H1 (cell line): ENCODE measurements around the gene DENND2A. TPM values are rescaled to one million over a fixed set of nuclear protein-coding genes. Genes with fewer than 3 reads are reported as not detected.
"Not testable (repeated sequence)": the region's sequence is repeated elsewhere in the genome, so short reads cannot be mapped to it uniquely, and the experiment has no call there.

Source experiments
- CTCF ChIA-PET: fragments of 300-600 bp; sonication (Branson Sonifier 250); formaldehyde crosslinking; loops from one replicate; lab custom pipeline; 2021; ENCODE audit not compliant: partially characterized antibody; lab: Charles Lee
- POLR2A ChIA-PET: fragments of 300-600 bp; sonication (Branson Sonifier 250); formaldehyde crosslinking; loops from one replicate; lab custom pipeline; 2021; ENCODE audit warnings: inconsistent platforms; ENCODE audit not compliant: partially characterized antibody; lab: Charles Lee
- DNase-seq, 2 experiments: peaks; one replicate each; pipeline versions ENCODE4 v3.0.0 to v3.0.0-alpha.2; 2010 to 2022; ENCODE audit warnings: low spot score in 2 of 2, low read depth in 1 of 2, mixed read lengths in 1 of 2
- FAIRE-seq: peaks from 2 replicates; lab custom pipeline; 2011; peaks lifted over from hg19 to GRCh38; lab: Jason Lieb, UNC
- H2AFZ ChIP-seq: 2 replicates; pipeline ENCODE4 v1.8.1; 2012; ENCODE audit warnings: low read length, inconsistent platforms
- H2AK5ac ChIP-seq: 2 replicates; pipeline ENCODE4 v1.6.1; 2013; ENCODE audit warnings: low read depth, low read length
- H2BK120ac ChIP-seq: replicated peaks from 2 replicates; pipeline ENCODE3; 2013; ENCODE audit warnings: low read depth, low read length, inconsistent platforms
- H2BK12ac ChIP-seq: 2 replicates; pipeline ENCODE4 v1.6.1; 2013; ENCODE audit warnings: low read depth, low read length
- H2BK15ac ChIP-seq: 2 replicates; pipeline ENCODE4 v1.6.1; 2013; ENCODE audit warnings: low read length
- H2BK20ac ChIP-seq: 2 replicates; pipeline ENCODE4 v1.6.1; 2013; ENCODE audit warnings: low read length
- H2BK5ac ChIP-seq: 2 replicates; pipeline ENCODE4 v1.6.1; 2013; ENCODE audit warnings: low read depth, low read length
- H3K14ac ChIP-seq: 2 replicates; pipeline ENCODE4 v1.6.1; 2013; ENCODE audit warnings: inconsistent platforms; ENCODE audit not compliant: insufficient read length
- H3K18ac ChIP-seq: 2 replicates; pipeline ENCODE4 v1.6.1; 2013; ENCODE audit warnings: low read length; ENCODE audit errors: extremely low read depth
- H3K23ac ChIP-seq: 2 replicates; pipeline ENCODE4 v1.6.1; 2013; ENCODE audit warnings: inconsistent platforms; ENCODE audit not compliant: insufficient read length
- H3K23me2 ChIP-seq: 2 replicates; pipeline ENCODE4 v1.6.1; 2013; ENCODE audit warnings: low read depth, low read length
- H3K27ac ChIP-seq: 2 replicates; pipeline ENCODE4 v1.6.1; 2011; ENCODE audit warnings: low read depth, low read length, inconsistent platforms
- H3K27me3 ChIP-seq, 4 experiments: replicated peaks in 1 of 4; 1 replicate in 1 of 4; 2 replicates in 3 of 4; pipeline versions ENCODE4 v1.6.1 to v1.8.1; 2011 to 2013; ENCODE audit warnings: low read length in 3 of 4, mild to moderate bottlenecking in 3 of 4, inconsistent platforms in 2 of 4, mixed read lengths in 2 of 4, moderate library complexity in 1 of 4; ENCODE audit not compliant: control insufficient read depth in 3 of 4, insufficient read depth in 3 of 4; ENCODE audit errors: extremely low read depth in 1 of 4
- H3K36me3 ChIP-seq, 4 experiments: 2 replicates each; pipeline versions ENCODE4 v1.6.1 to v1.8.1; 2011 to 2013; ENCODE audit warnings: mild to moderate bottlenecking in 4 of 4, low read length in 3 of 4, moderate library complexity in 2 of 4, control low read depth in 1 of 4, inconsistent platforms in 1 of 4; ENCODE audit not compliant: insufficient read depth in 4 of 4, control insufficient read depth in 2 of 4
- H3K4ac ChIP-seq: replicated peaks from 2 replicates; pipeline ENCODE3; 2013; ENCODE audit warnings: low read length, low read depth, mixed read lengths, inconsistent platforms; ENCODE audit not compliant: insufficient read length
- H3K4me1 ChIP-seq, 4 experiments: replicated peaks in 1 of 4; 1 replicate in 1 of 4; 2 replicates in 3 of 4; pipeline versions ENCODE4 v1.6.1 to v1.8.1; 2011 to 2013; ENCODE audit warnings: low read length in 3 of 4, inconsistent platforms in 2 of 4, mixed read lengths in 1 of 4; ENCODE audit not compliant: insufficient read depth in 4 of 4, control insufficient read depth in 3 of 4
- H3K4me2 ChIP-seq, 2 experiments: 2 replicates each; pipeline versions ENCODE4 v1.6.1 to v1.8.1; 2011 to 2013; ENCODE audit warnings: low read depth in 2 of 2, low read length in 2 of 2, control low read depth in 1 of 2, inconsistent platforms in 1 of 2, mild to moderate bottlenecking in 1 of 2; ENCODE audit not compliant: insufficient read depth in 1 of 2
- H3K4me3 ChIP-seq, 4 experiments: fragments of 200-600, 300-600 bp in 1 of 4; sonication (generic), shearing (Covaris generic), sonication (Bioruptor Twin) in 1 of 4; 2 replicates each; pipeline versions ENCODE4 v1.5.1 to v1.8.1; 2011 to 2016; ENCODE audit warnings: low read length in 4 of 4, low read depth in 3 of 4, control low read depth in 2 of 4, inconsistent platforms in 2 of 4, mild to moderate bottlenecking in 2 of 4, mixed read lengths in 1 of 4, moderate library complexity in 1 of 4; ENCODE audit not compliant: insufficient read depth in 2 of 4; ENCODE audit errors: extremely low read depth in 1 of 4
- H3K56ac ChIP-seq: replicated peaks from 2 replicates; pipeline ENCODE3; 2013; ENCODE audit warnings: low read depth, mild to moderate bottlenecking, mixed read lengths, low read length, inconsistent platforms; ENCODE audit not compliant: insufficient read length
- H3K79me1 ChIP-seq: 2 replicates; pipeline ENCODE4 v1.6.1; 2013; ENCODE audit warnings: low read depth, low read length, control low read depth
- H3K79me2 ChIP-seq, 2 experiments: 2 replicates each; pipeline versions ENCODE4 v1.6.1 to v1.8.1; 2012 to 2013; ENCODE audit warnings: low read length in 2 of 2, mild to moderate bottlenecking in 2 of 2, inconsistent platforms in 1 of 2; ENCODE audit not compliant: insufficient read depth in 2 of 2, control insufficient read depth in 1 of 2
- H3K9ac ChIP-seq, 4 experiments: replicated peaks in 1 of 4; 1 replicate in 1 of 4; 2 replicates in 3 of 4; pipeline versions ENCODE4 v1.6.1 to v1.8.1; 2011 to 2013; ENCODE audit warnings: low read depth in 3 of 4, low read length in 3 of 4, control low read depth in 2 of 4, mild to moderate bottlenecking in 2 of 4, moderate library complexity in 2 of 4, inconsistent platforms in 1 of 4; ENCODE audit errors: extremely low read depth in 1 of 4
- H3K9me3 ChIP-seq, 2 experiments: 2 replicates each; pipeline versions ENCODE4 v1.6.1 to v1.8.1; 2012 to 2013; ENCODE audit warnings: mild to moderate bottlenecking in 2 of 2, moderate library complexity in 2 of 2, control low read depth in 1 of 2, inconsistent platforms in 1 of 2, low read depth in 1 of 2, low read length in 1 of 2, mixed read lengths in 1 of 2; ENCODE audit not compliant: insufficient read depth in 2 of 2
- H4K20me1 ChIP-seq, 2 experiments: replicated peaks in 1 of 2; 2 replicates each; pipeline versions ENCODE3 to v1.8.1; 2011 to 2013; ENCODE audit warnings: inconsistent platforms in 2 of 2, low read length in 2 of 2, mild to moderate bottlenecking in 1 of 2; ENCODE audit not compliant: insufficient read depth in 2 of 2, control insufficient read depth in 1 of 2
- H4K5ac ChIP-seq: 2 replicates; pipeline ENCODE4 v1.6.1; 2013; ENCODE audit warnings: low read length, low read depth, mixed read lengths, inconsistent platforms; ENCODE audit not compliant: insufficient read length
- H4K8ac ChIP-seq: 2 replicates; pipeline ENCODE4 v1.8.0; 2013; ENCODE audit warnings: mild to moderate bottlenecking, moderate library complexity, low read length, inconsistent platforms; ENCODE audit not compliant: insufficient read depth; ENCODE audit errors: extremely low read depth
- H4K91ac ChIP-seq: replicated peaks from 2 replicates; pipeline ENCODE3; 2013; ENCODE audit warnings: low read length, mixed read lengths, inconsistent platforms; ENCODE audit not compliant: insufficient read length
- ASH2L ChIP-seq: fragments of 200-600, 300-600 bp; sonication (generic); IDR thresholded peaks from one replicate; pipeline ENCODE4 v1.7.1; 2017; ENCODE audit warnings: low read length
- BACH1 ChIP-seq: IDR thresholded peaks from 2 replicates; pipeline ENCODE4 v1.6.1; 2012; ENCODE audit warnings: low read length, improper control_type of control experiment
- CEBPB ChIP-seq: IDR thresholded peaks from 2 replicates; pipeline ENCODE4 v1.6.1; 2012; ENCODE audit warnings: low read depth, low read length
- CHD1 ChIP-seq: IDR thresholded peaks from 2 replicates; pipeline ENCODE4 v1.6.1; 2012; ENCODE audit warnings: low read depth, low read length, improper control_type of control experiment
- CREB1 ChIP-seq: IDR thresholded peaks from 2 replicates; pipeline ENCODE4 v1.6.1; 2012; ENCODE audit warnings: inconsistent platforms
- EZH2 ChIP-seq: fragments of 200-600 bp; sonication (generic); IDR thresholded peaks from 2 replicates; pipeline ENCODE4 v1.7.1; 2012; ENCODE audit warnings: low read depth, mild to moderate bottlenecking, moderate library complexity, low read length, inconsistent platforms; ENCODE audit not compliant: severe bottlenecking
- KDM5A ChIP-seq: fragments of 200-600 bp; IDR thresholded peaks from 2 replicates; pipeline ENCODE4 v1.7.1; 2012; ENCODE audit warnings: mild to moderate bottlenecking, low read length, inconsistent platforms, mixed read lengths
- SAP30 ChIP-seq: fragments of 300-600 bp; sonication (generic); IDR thresholded peaks from 2 replicates; pipeline ENCODE4 v1.7.1; 2012; ENCODE audit warnings: low read length, moderate library complexity, mild to moderate bottlenecking, inconsistent platforms; ENCODE audit not compliant: insufficient read depth, insufficient replicate concordance
- SIX5 ChIP-seq: IDR thresholded peaks from 2 replicates; pipeline ENCODE4 v1.6.1; 2011; ENCODE audit warnings: mild to moderate bottlenecking, low read depth, low read length
- ZNF274 ChIP-seq: IDR thresholded peaks from 2 replicates; pipeline ENCODE4 v1.7.0; 2012; ENCODE audit warnings: low read length, borderline replicate concordance; ENCODE audit errors: extremely low read depth
- WGBS, 2 experiments: shearing (Covaris generic) in 1 of 2; methylation state at CpG; one replicate each; pipeline versions ENCODE4 v1.1.6 to v1.1.7; 2013 to 2015; ENCODE audit warnings: low lambda C conversion rate in 2 of 2, mixed read lengths in 2 of 2, inconsistent platforms in 1 of 2, low coverage in 1 of 2, missing lambda C conversion rate in 1 of 2; ENCODE audit not compliant: insufficient replicate concordance in 2 of 2, insufficient coverage in 1 of 2, insufficient read length in 1 of 2; ENCODE audit errors: extremely low coverage in 1 of 2, missing lambda C conversion rate in 1 of 2; 5-methylcytosine and 5-hydroxymethylcytosine counted together
- polyA plus RNA-seq, 7 experiments: library from polyadenylated mRNA; depleted of rRNA in 3 of 7; stranded (reverse) in 5 of 7; unstranded in 2 of 7; fragments of >200 nt in 5 of 7; fragments of 200-250 nt in 2 of 7; gene quantifications; 1 replicate in 5 of 7; 2 replicates in 1 of 7; 4 replicates in 1 of 7; pipeline versions ENCODE4 v1.2.1 to v1.2.3, GENCODE V29; 2011 to 2013; ENCODE audit warnings: missing spikeins in 2 of 7, mixed read lengths in 2 of 7
- total RNA-seq: library from RNA; stranded (reverse); fragmentation: NEBNext Ultra II Directional; extraction: Animal tissue kit (Norgen Biotek cat#: 25700); gene quantifications from 2 replicates; pipeline ENCODE4 v1.2.1, GENCODE V29; 2021
- TF ChIP-seq, protein P1 (sequence below): IDR thresholded peaks from 2 replicates; pipeline ENCODE4 v1.6.1; 2012; ENCODE audit warnings: inconsistent platforms

Gene DENND2A
- total and polyA plus RNA-seq, 2 of the 8 experiments (the other 6 are each of a cell fraction or from before 2014, with no cell fraction given): 5.0 to 13.0 TPM

DNA sequence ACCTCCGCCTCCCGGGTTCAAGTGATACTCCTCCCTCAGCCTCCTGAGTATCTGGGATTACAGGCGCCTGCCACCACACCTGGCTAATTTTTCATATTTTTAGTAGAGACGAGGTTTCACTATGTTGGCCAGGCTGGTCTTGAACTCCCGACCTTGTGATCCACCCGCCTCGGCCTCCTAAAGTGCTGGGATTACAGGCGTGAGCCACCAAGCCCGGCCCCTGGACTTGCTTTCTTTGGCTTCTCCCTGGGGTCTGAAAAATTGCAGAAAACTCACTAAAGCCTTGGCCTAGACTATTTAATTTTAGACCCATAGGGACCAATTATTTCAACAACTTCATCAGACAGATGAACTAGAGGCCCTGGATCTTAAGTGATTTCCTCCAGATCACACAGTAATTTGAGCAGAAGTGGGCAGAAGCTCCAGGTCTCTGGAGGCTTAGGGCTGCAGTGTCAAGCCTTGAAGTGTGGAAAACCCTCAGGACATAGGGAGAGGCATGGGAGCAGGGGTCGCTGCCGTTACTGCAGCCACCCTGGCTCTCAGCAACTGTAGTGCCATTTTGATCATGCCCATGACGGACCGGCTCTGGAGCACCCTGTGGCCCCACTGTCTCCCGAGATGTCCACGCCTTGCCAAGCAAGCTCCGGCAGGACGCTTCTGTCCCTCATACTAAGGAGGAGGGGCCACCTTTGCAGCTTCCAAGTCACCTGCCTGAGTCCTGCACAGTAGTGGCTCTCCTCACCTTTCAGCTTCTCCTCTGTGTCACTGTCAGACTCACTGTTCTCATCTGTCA, 72.4 kb downstream of the DENND2A start (continued):
- TF ChIP-seq CREB1: no peak
- no peak for TF ChIP-seq SAP30
- no peak for TF ChIP-seq CHD1
- TF ChIP-seq CEBPB: no peak
- no peak for TF ChIP-seq ZNF274
- TF ChIP-seq KDM5A: no peak
- TF ChIP-seq EZH2: no peak
- no peak for TF ChIP-seq SIX5
- TF ChIP-seq, protein P1, sequence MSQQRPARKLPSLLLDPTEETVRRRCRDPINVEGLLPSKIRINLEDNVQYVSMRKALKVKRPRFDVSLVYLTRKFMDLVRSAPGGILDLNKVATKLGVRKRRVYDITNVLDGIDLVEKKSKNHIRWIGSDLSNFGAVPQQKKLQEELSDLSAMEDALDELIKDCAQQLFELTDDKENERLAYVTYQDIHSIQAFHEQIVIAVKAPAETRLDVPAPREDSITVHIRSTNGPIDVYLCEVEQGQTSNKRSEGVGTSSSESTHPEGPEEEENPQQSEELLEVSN: no peak
- no peak for TF ChIP-seq BACH1
- no peak for TF ChIP-seq ASH2L

DNA sequence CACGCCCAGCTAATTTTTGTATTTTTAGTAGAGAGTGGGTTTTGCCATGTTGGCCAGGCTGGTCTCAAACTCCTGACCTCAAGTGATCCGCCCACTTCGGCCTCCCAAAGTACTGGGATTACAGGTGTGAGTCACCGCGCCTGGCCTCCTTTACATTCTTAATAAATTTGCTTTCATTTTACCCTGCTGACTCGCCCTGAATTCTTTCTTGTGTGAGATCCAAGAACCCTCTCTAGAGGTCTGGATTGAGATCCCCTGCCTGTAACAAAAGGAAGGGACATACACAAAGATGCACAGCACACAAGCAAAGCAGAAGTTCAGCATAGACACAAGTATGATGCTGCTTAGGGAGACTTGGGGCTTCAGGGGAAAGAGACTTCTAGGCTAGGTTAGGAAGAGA, 74.4 kb downstream of the DENND2A start:
- H2AFZ ChIP-seq, DNase-seq, H4K5ac ChIP-seq, H3K14ac ChIP-seq, H4K20me1 ChIP-seq, H3K36me3 ChIP-seq, H2BK20ac ChIP-seq, FAIRE-seq, H3K18ac ChIP-seq, POLR2A ChIA-PET, H3K23ac ChIP-seq, H3K4ac ChIP-seq, H3K9ac ChIP-seq, H3K9me3 ChIP-seq, H3K27ac ChIP-seq, CTCF ChIA-PET, H3K56ac ChIP-seq, H2BK5ac ChIP-seq, H4K8ac ChIP-seq, H2AK5ac ChIP-seq, H2BK120ac ChIP-seq, H2BK15ac ChIP-seq, H3K79me2 ChIP-seq, H3K27me3 ChIP-seq, H4K91ac ChIP-seq, H3K79me1 ChIP-seq, H3K23me2 ChIP-seq, H2BK12ac ChIP-seq, H3K4me3 ChIP-seq, H3K4me2 ChIP-seq, H3K4me1 ChIP-seq: not testable (repeated sequence)
- 88% methylated on average over 6 of the region's 6 CpGs; no CpG with 5 or more reads in 1 of the 2 experiments for WGBS, 2 experiments
